Testis (tissue), 3 donors: ENCODE results near the gene PITX2. TPM values are rescaled to one million over a fixed set of nuclear protein-coding genes. Genes with fewer than 3 reads are reported as not detected.

ENCODE experiments used
- DNase-seq: peaks from one replicate; pipeline ENCODE4 v3.0.0-alpha.2; 2019
- H3K27ac ChIP-seq, 2 donors: fragments of 200-600 bp; sonication (generic); one replicate each; pipeline ENCODE4 v1.5.1; 2019
- H3K27me3 ChIP-seq: fragments of 200-600 bp; sonication (generic); one replicate; pipeline ENCODE4 v1.5.1; 2019
- H3K36me3 ChIP-seq: fragments of 200-600 bp; sonication (generic); one replicate; pipeline ENCODE4 v1.5.1; 2017; ENCODE audit warnings: low read depth; ENCODE audit errors: missing control alignments
- H3K4me1 ChIP-seq: fragments of 200-600 bp; sonication (generic); one replicate; pipeline ENCODE4 v1.5.1; 2019
- H3K4me3 ChIP-seq, 2 donors: fragments of 200-600 bp; sonication (generic); one replicate each; pipeline ENCODE4 v1.5.1; 2017 to 2019
- H3K9me3 ChIP-seq: fragments of 200-600 bp; sonication (generic); one replicate; pipeline ENCODE4 v1.5.1; 2017
- POLR2A ChIP-seq: fragments of 450-650 bp; IDR thresholded peaks from one replicate; pipeline ENCODE4 v1.6.1; 2017; ENCODE audit warnings: antibody characterized with exemption, mild to moderate bottlenecking, moderate library complexity
- WGBS, 2 donors: methylation state at CpG; one replicate each; pipeline ENCODE4 v1.1.5; 2018; 5-methylcytosine and 5-hydroxymethylcytosine counted together
- intact Hi-C: fragments of 100-400 bp; cut with DNase I; formaldehyde crosslinking; loops from one replicate; pipeline ENCODE4 v1.15.1; 2023; ENCODE audit warnings: low total_unique reads
- polyA plus RNA-seq: library from polyadenylated mRNA; stranded (reverse); fragments of 350-450 nt; fragmentation: Illumina TruSeq; extraction: RNeasy Lipid Tissue Mini Kit (QIAGEN cat#74804); gene quantifications from one replicate; pipeline ENCODE4 v1.2.3, GENCODE V29; 2014; ENCODE audit warnings: low read depth, low replicate concordance; ENCODE audit not compliant: insufficient read depth
- total RNA-seq, 2 donors: library from RNA; depleted of rRNA; stranded (reverse); fragments of >200 nt; gene quantifications; one replicate each; pipeline ENCODE4 v1.2.3, GENCODE V29; 2016
- TF ChIP-seq, protein P1 (sequence below), 3 experiments: fragments of 450-650 bp in 2 of 3; fragments of 200-600 bp in 1 of 3; sonication (generic) in 1 of 3; IDR thresholded peaks; one replicate each; pipeline ENCODE4 v1.5.1; 2016 to 2019; ENCODE audit warnings: antibody characterized with exemption in 3 of 3, mild to moderate bottlenecking in 2 of 3, moderate library complexity in 1 of 3

The PITX2 gene
- total and polyA plus RNA-seq, 3 donors from 2014 or later = 0.93 to 2.6 (median 2.3) TPM

DNA sequence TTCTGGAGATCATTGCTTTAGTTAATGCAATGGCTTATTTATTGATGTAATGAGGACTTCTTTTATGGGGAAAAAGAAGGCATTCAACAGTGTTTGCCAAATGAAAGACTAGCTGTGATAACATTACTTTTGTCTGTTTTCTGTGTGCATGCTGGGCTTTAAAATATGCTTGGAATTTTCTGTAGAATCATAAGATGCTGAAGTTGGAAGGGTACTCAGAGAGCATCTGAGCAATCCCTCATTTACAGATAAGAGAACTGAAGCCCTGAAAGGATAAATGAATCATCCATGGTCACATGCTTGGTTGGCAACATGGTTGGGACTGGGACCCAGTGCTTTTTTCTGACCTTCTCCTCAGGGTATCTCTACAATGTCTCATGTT is 31.4 kb upstream of the PITX2 start:
- no peaks in the 10 kb centered on the region for H3K9me3 ChIP-seq
- H3K4me3 ChIP-seq = no peak overlapping the region
- no peaks in the 10 kb centered on the region for H3K27me3 ChIP-seq
- intact Hi-C loops = no loop called here
- TF ChIP-seq, protein P1, sequence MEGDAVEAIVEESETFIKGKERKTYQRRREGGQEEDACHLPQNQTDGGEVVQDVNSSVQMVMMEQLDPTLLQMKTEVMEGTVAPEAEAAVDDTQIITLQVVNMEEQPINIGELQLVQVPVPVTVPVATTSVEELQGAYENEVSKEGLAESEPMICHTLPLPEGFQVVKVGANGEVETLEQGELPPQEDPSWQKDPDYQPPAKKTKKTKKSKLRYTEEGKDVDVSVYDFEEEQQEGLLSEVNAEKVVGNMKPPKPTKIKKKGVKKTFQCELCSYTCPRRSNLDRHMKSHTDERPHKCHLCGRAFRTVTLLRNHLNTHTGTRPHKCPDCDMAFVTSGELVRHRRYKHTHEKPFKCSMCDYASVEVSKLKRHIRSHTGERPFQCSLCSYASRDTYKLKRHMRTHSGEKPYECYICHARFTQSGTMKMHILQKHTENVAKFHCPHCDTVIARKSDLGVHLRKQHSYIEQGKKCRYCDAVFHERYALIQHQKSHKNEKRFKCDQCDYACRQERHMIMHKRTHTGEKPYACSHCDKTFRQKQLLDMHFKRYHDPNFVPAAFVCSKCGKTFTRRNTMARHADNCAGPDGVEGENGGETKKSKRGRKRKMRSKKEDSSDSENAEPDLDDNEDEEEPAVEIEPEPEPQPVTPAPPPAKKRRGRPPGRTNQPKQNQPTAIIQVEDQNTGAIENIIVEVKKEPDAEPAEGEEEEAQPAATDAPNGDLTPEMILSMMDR (IDR thresholded peaks at IDR 0.05) = no peak
- no peak for TF ChIP-seq POLR2A
- H3K36me3 ChIP-seq = no peaks in the 10 kb centered on the region
- no peak for DNase-seq
- no peak overlapping the region for H3K27ac ChIP-seq
- no peaks in the 10 kb centered on the region for H3K4me1 ChIP-seq

DNA sequence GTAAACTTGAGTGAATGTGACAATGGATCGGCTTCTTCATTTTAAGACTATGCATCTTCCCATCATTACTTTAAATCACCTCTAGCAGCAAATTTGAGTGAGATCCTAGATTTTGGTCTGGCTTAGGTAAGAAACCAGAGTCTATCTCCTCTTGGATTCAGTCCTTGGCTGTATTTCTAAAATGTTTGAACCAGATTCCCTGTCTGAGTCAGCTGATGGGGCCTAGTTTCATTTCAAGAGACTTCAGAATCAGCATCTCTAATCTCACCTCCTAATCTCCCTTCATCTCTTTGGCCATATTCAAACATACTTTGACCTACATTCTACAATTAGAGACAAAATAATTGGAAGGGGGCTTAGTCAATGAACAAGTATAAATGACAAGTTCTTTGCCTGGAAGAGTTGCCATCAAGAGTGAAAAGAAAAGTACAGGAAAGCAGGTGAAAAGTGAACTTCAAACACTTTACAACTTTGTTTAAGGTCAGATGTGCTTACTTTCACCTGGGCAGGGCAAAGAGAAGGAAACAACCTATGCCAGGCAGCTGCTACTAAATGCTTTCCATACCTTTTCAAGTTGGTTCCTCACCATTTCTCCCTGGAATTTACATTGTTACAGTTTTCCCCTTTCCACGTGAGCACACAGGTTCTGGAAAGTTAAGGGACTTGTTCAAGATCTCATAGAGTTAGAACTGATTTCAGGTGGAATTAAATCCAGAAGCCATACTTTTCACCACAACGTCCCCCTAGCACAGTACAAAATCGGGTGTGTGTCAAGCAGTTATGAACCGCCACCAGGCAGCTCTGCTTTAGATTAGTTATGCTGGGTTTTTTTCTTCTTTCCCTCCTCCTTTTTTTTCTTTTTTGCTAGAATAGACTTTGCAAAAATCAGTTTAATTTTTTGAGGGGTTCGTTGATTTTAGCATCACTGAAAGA is 30.7 kb upstream of the PITX2 start:
- WGBS, 2 donors = 84% methylated on average over 6 of the region's 6 CpGs
- no peaks in the 10 kb centered on the region for H3K36me3 ChIP-seq
- no peak for DNase-seq
- TF ChIP-seq POLR2A = no peak
- TF ChIP-seq, protein P1 (IDR thresholded peaks at IDR 0.05) = no peak
- intact Hi-C loops = no loop called here
- H3K27me3 ChIP-seq = no peaks in the 10 kb centered on the region
- no peaks in the 10 kb centered on the region for H3K9me3 ChIP-seq
- no peak overlapping the region for H3K27ac ChIP-seq
- no peak overlapping the region for H3K4me3 ChIP-seq
- no peaks in the 10 kb centered on the region for H3K4me1 ChIP-seq

- 73 to 81% methylated on average over 1 of the region's 1 CpG for WGBS, 2 donors
- no peak for DNase-seq
- no peak for TF ChIP-seq POLR2A
- TF ChIP-seq, protein P1 (IDR thresholded peaks at IDR 0.05) = no peak
- no peaks in the 10 kb centered on the region for H3K9me3 ChIP-seq
- H3K36me3 ChIP-seq = no peaks in the 10 kb centered on the region
- no peaks in the 10 kb centered on the region for H3K4me1 ChIP-seq
- intact Hi-C loops = no loop called here
- H3K27ac ChIP-seq = no peak overlapping the region
- H3K27me3 ChIP-seq = no peaks in the 10 kb centered on the region
- H3K4me3 ChIP-seq = no peak overlapping the region
Observed at GRCh38 chr4:110644008-110644407, 21.1 kb upstream of the PITX2 start.

- H3K9me3 ChIP-seq = no peaks in the 10 kb centered on the region
- H3K36me3 ChIP-seq = no peaks in the 10 kb centered on the region
- H3K4me3 ChIP-seq = no peak overlapping the region
- TF ChIP-seq, protein P1 (IDR thresholded peaks at IDR 0.05) = no peak
- no peak for TF ChIP-seq POLR2A
- 75 to 92% methylated on average over 1 of the region's 1 CpG for WGBS, 2 donors
- no peaks in the 10 kb centered on the region for H3K27me3 ChIP-seq
- H3K27ac ChIP-seq = no peak overlapping the region
- intact Hi-C loops = no loop called here
- DNase-seq = no peak
- H3K4me1 ChIP-seq = no peaks in the 10 kb centered on the region
Observed at GRCh38 chr4:110643096-110643495, 20.2 kb upstream of the PITX2 start.

DNA sequence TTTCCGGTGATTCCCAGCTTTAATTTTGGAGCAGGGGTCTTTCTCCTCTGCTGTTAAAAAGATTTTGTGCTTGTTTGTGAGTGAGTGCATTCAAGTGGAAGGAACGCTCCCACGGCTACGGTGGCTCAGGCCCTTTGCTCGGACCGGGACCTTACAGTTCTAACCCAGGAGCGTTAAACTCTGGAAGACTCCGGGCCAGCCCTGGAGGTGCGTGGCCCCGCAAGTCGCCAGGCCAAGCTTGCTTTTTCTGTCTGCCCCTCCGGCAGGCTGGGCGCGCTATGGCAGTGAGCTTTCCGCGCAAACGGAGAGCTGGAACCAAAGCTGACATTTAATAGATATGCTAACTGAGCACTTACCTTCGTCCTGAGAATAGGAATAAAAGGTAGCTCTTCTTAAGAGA is 18.3 kb upstream of the PITX2 start:
- 4 to 6% methylated on average over 17 to 18 of the region's 18 CpGs for WGBS, 2 donors
- TF ChIP-seq, protein P1 (IDR thresholded peaks at IDR 0.05) = no peak
- no peak for TF ChIP-seq POLR2A
- no peak overlapping the region for H3K4me3 ChIP-seq
- no peak for DNase-seq
- no peaks in the 10 kb centered on the region for H3K27me3 ChIP-seq
- no peak overlapping the region for H3K27ac ChIP-seq
- H3K4me1 ChIP-seq = peaks cover 4% of the 10 kb centered on the region
- intact Hi-C loops = no loop called here
- no peaks in the 10 kb centered on the region for H3K9me3 ChIP-seq
- H3K36me3 ChIP-seq = no peaks in the 10 kb centered on the region
